RPMI7951 (cell line): ENCODE results near the gene BCAS3. TPM values are rescaled to one million over a fixed set of nuclear protein-coding genes. Genes with fewer than 3 reads are reported as not detected.

Source experiments
- DNase-seq: peaks from one replicate; pipeline ENCODE4 v3.0.0-alpha.2; 2012; ENCODE audit warnings: low read depth
- total RNA-seq: library from RNA; depleted of rRNA; stranded (reverse); fragments of >200 nt; shearing (Covaris generic); gene quantifications from 2 replicates; pipeline ENCODE4 v1.2.3, GENCODE V29; 2014

BCAS3 gene
- total RNA-seq, 1 experiment from 2014 or later: 11.2 TPM

DNA sequence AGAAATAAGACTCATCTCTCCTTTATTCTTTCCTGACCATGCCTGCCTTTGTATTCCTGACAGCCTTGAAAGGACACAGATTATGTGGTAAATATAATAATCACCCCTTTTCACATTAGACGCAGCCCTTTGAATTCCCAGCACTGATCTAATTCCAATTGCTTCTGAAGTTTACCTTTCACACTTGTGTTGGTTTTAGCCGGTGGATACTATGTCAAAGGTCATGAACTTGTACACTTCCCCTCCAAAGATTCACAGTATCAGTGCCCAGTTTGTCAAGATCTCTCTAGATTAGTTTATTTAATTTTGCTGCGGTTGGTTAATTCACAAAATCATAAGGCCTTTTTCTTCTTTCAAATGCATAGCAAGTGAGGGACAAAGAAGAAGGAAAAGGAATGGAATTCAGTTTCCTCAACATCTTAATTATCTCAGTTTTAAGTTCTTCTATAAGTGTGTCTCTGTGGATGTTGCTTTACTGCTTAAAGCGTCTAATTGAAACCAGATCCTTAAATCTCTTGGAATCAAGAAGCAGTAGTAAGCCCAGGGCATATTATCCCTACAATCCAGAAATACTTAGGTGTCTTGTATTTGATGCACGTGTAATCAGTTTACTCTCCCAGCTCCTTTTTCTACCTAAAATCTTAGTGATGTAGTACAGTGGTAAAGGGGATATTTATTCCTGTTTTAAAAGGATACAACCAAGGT lies 547.7 kb downstream of the BCAS3 start:
- DNase-seq: no peak

DNA sequence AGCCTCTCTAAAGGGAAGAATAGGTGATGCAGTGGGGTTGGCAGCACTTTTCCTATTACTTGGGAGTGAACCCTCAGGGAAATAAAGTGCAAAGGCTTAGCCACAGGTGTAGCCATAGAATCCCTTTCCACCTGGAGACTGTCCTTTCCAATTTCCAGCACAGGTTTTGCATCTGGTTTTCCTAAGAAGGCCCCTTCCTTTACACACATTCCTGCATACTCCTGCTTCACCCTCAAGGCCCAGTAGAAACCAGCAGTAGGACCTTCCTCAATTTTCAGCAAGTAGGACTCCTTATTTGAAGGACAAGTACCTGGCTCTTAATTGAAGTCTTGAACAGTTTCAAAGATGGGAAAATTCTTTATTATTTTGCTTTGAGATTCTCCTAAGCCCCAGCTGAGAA lies 550.2 kb downstream of the BCAS3 start:
- no peak for DNase-seq

DNA sequence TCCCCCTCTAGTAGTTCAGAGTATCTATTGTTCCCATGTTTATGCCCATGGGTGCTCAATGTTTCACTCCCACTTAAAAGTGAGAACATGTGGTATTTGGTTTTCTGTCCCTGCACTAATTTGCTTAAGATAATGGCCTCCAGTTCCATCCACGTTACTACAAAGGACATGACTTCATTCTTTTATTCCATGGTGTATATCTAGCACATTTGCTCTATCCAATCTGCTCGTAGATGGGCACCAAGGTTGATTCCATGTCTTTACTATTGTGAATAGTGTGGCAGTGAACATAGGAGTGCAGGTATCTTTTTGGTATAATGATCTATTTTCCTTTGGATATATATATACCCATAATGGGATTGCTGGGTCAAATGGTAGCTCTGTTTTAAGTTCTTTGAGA lies 552.8 kb downstream of the BCAS3 start:
- DNase-seq: no peak

DNA sequence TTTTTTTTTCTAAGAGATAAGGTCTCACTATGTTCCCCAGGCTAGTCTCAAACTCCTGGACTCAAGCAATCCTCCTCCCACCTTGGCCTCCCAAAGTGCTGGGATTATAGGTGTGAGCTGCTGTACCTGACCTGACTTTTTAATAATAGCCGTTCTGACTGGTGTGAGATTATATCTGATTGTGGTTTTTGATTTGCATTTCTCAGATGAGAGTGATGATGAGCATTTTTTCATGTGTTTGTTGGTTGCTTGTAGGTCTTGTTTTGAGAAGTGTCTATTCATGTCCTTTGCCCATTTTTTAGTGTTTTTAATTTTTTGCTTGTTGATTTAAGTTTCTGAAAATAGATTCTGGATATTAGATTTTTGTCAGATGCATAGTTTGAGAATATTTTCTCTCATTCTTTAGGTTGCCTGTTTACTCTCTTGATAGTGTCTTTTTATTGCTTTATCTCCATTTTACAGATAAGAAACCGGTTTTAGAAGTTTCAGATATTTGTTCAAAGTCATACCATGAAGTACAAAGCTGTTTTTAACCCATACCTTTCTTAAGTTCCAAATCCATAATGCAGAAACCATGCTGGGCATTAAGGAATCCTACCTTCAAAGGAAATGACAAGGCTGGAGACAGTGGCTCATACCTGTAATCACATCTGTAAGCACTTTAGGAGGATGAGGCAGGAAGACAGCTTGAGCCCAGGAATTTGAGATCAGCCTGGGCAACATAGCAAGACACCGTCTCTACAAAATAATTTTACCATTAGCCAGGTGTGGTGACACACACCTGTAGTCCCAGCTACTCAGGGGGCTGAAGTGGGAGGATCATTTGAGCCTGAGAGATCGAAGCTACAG lies 553.5 kb downstream of the BCAS3 start:
- no peak for DNase-seq

DNA sequence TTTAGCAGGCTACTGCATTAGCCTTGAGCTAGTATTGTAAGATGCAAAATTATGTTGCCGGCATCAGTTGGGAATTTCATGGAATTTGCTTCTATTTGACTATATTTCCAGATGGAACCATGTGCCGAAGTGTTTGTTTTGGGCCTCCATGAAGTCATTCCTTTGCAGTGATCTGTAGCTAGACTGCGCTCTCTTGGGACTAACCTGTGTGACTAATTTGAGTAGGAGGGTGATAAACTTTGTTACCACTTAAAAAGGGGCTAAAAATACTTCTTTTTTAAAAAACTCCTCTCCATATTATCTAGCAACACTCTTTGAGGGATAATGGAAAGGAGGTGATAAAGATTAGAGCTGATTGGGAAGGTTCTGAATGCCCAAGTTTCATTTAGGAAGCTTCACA lies 555.2 kb downstream of the BCAS3 start:
- no peak for DNase-seq

DNA sequence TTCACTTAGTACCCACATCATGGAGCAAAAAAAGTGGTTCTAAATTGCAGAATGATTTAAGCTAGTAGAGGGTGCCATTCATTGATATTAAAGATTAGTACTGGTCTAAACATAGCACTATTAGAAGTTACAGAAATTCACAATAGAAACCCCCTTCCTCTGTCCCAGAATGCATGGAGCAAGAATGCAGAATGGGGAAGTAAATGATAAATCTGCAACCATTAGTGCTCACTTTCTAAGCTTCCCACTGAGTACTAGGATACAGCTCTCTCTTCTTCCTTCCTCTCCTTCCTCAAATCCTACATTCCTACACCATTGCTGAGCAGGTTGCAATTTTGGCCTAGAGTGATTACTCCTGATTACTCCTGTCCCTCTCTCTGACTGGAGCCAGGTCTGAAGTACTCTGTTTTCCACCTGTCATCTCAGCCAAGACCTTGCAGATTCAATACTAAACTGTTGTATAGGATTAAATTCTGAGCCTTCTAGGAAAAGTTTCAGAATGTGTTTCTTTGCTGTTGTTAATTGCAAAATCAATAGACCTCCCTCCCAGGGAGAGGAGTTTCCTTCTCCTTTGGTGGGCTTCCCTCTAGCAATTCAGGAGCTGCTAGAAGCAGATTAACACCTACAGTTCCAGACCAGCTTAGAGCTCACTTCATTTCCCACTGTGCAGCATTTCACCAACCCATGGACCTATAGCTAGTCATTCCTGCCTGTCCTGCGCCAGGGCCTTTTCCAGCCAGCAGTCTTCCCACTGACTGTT lies 556.5 kb downstream of the BCAS3 start:
- no peak for DNase-seq

DNA sequence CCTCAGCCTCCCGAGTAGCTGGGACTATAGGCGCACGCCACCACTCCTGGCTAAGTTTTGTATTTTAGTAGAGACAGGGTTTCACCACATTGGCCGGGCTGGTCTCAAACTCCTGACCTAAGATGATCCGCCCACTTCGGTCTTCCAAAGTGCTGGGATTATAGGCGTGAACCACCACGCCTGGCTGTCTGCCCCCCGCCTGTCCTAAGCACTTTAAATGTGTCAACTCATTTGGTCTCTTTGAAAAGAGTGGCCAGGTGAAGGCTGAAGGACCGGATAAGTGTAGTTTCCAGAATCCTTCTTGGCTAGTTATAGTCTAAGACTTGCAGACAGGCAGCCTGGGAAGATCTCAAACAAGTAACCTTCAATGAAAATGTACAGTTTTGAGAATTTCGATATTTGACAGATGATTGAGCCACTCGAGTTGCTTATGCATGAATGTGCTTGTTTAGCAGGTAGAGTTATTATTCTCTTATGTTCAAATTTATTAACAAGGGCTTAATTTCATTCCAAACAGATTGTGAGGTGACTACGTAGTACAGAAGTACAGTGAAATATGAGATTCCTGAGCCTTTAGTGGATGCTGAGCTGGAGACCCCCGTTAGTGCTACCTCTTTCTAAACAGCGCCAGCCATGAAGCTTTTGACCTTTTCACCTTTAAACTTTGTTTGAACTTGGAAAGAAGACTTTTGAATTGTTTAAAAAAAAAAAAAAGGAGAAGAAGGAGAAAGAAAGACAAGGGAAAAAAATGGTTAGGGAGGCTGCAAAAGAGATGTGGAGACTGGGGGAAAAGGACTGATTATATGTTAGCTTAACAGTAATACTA lies 557.6 kb downstream of the BCAS3 start:
- no peak for DNase-seq

DNA sequence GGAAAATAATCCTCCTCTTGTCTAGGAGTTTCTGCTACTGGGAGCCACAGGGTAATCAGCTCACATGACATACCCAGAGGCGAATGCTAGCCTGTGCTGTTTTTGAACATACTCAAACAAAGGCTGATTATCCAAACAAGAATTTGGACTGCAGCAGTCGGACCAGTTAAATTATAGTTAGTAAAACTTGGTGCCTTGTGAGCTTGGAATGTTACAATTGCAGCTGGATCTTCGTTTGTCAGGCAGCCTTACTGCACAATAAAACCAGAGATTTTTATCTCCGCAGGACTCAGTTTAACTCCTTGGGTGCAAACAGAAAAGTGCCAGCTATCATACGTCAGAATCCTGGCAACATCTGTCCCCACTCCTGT lies 558.2 kb downstream of the BCAS3 start:
- DNase-seq: peak; percentile 82

DNA sequence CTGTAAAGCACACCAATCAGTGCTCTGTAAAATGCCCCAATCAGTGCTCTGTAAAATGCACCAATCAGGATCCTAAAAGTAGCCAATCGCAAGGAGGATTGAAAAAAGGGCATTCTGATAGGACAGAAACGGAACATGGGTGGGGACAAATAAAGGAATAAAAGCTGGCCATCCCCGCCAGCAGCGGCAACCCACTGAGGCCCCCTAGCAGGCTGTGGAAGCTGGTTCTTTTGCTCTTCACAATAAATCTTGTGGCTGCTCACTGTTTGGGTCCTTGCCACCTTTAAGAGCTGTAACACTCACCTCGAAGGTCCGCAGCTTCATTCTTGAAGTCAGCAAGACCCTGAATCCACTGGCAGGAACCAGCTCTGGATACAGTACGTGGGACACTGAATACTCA lies 559.6 kb downstream of the BCAS3 start:
- DNase-seq: no peak

DNA sequence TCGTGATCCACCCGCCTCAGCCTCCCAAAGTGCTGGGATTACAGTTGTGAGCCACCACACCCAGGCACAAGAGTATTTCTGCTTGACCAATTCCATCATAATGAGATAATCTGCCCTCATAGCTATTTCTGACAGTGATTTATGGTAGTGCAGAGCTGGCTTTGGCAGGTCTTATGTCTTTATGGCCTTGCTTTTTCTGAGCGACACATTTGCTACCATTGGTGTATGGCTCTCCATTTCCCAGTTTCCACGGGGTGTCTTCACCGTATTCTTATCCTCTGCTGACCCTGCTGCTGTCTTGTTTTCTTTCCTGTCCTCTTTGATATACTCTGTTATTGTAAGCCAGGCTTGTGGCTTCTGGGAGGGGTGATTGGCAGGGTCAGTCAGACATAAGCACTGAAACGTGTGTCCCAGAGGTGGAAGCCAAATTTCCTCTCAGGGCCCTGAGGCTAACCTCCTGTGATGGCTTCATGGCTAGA lies 560.8 kb downstream of the BCAS3 start:
- peak; percentile 90 for DNase-seq

DNA sequence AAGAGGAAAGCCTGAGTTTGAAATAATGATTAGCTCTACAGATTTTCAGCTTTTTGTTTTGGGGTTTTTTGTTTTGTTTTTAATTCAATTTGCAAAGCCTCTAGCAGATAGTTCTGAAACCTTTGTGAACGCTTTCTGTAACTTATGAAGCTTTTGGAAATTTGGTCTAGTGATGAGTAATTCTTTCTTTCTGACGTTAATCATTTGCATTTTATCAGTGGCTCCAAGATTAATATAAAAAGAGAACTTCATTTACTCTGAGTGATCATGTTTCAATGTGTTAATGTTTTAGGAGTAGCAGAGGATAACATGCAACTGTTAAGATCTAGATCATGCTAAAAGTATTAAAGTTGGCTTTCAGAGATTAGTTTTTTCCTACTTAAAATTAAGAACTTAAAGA lies 561.7 kb downstream of the BCAS3 start:
- no peak for DNase-seq

DNA sequence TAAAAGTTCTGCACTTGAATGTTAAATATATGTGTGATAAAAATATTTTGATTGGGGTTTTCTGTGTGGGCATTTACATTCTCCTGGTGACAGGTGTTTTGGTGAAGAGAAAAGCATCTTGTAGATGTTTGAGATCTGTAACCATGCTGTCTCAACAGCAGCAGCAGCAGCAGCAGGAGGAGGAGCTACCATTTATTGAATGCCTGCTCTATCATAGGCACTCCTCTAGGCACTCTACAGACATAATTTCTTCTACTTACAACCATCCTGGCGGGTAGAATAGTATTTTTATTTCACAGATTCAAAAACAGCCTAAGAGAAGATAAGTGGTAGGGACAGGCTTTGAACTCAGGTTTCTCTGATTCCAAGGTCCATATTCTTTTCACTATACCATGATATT lies 562.3 kb downstream of the BCAS3 start:
- DNase-seq: no peak

DNA sequence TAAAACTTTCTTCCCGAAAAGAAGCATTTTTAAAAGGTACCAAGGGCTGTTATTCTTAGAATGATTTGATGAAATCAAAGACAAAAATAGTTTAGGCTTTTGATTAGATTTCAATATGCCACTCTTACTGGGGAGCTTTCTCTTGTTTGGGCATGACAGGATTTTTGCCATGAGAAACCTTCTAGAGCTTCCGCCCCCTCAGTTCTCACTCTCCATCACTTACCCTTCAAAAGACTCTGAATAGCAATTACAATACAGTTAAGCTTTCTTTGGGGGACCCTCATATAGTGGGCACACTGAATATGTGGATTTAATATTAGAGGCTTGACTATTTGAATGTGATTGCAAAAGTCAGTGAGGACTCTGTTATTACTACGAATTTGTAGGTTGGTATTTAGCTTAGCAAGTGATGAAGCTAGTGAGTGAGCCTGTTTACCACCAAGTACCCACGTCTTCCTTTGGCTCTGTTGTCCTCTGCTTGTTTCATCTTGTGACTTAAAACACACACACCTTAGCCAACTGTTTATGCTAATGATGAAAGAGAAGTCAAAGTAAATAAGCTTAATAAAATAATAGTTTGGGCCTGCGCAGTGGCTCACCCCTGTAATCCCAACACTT lies 563.3 kb downstream of the BCAS3 start:
- DNase-seq: no peak

DNA sequence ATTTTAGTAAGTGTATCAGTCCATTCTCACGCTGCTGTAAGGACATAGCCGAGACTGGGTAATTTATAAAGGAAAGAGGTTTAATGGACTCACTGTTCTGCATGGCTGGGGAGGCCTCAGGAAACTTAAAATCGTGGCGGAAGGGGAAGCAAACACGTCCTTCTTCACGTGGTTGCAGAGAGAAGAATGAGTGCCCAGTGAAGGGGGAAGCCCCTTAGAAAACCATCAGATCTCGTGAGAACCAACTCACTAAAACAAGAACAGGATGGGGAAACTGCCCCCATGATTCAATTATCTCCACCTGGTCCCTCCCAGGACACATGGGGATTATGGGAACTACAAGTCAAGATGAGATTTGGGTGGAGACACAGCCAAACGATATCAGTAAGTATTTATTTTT lies 567.3 kb downstream of the BCAS3 start:
- peak; percentile 36 for DNase-seq

DNA sequence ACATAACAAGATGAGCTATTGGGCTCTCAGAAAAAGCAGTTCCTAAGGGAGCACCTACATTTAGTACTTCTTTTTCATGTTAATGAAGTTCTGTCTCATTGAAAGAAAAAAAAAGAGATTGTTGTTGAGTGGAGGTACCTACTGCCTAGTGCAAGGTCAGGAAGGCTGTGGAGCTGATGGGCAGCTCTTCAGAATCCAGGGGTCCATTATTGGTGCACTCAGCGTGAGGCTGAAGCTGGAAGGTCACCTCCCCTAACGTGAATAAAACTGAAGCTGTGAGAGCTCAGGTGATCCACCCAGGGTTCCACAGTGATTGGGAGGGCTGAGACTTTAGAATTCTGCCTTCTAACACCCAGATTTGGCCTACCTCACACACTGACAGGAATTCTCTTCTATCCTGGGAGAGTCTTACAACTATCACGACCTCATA lies 568.1 kb downstream of the BCAS3 start:
- no peak for DNase-seq

DNA sequence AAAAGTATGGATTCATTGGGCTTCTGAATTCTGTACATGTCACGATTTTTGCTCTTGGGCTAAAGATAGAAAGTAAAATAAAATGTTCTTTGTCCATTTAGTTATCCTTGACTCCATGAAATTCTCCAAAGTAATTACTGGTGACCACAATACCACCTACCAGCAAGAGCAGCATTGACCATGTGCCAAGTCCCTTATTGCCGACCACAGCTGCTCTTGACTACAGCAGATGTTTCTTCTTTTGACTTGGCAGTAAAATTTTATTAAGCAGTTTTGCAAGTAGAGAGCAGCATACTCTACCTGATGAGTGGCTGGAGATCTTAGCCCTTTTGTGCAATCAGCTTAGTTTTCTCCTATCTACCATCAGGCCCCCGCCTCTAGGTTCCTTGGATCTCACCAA lies 569.8 kb downstream of the BCAS3 start:
- peak; percentile 99 for DNase-seq

DNA sequence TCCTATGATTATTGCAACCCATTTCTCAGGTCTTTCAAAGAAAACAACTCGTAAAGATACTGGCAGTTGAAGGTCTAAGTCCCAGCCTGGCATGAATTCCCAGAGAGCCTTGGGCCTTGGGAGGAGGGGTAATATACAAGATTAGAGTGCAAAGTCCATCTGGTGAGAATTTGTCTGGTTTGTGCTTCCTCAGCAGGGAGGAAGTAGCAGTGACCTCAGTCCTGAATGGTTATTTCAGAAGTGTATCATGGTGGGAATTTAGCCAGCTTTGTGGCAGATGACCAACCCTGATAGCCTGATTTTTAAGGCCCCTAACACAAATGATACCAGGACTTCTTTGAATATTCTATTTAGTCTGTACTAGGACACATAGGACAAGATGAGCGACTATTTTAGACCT lies 570.7 kb downstream of the BCAS3 start:
- peak; percentile 97 for DNase-seq

DNA sequence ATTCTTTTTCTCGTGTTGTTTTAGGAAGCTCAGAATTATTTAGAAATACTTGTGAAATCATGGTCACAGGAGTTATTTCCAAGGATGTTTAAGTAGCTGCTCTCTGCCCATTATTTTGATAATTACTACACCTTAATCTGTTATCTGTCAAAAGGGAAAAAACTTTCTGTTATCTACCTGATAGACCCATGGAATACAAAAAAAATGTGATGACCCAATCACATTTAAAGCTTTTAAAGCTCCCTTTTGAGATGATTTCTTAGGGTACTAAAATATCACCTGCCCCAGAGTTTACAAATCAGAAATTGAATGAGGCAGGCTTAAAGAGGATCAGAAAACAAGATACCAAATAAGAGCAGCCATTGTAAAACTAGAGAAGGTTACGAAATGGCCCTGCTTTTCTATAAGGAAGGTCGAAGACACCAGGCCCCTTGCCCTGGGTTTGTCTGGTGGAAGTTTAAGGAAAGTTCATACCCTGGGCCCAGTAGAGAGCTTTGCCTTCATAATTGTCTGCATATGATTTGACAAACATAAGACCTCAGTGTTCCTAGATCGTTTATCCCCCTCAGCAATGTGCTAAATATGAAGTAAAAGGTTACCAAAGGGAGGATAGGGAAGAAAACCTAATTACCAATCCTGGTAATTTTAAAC lies 572.1 kb downstream of the BCAS3 start:
- no peak for DNase-seq

DNA sequence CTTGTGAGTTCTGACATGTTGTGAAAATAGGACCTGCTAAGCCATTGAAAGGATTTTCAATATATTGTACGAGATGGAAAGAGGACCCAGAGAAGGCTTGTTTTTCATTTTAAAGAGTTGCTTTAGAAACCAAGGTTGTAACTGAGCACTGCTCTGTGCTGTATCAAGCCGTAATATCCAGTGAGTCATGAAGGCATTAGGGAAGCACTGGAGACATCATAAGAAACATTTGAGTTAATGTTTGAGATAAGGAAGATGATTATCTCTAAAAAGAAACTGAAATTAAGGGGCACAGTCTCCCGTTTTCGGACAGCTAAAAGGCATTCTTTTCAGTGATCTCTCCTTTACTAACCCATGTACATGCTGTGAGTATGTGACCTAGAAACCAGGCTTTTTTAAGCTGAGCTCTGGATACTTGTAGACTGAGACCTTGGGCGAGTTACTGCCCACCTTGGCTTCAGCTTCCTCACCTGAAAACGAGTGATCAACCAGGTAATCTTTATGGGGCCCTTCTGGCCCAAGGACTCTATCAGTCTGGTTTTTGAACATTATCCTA lies 572.8 kb downstream of the BCAS3 start:
- DNase-seq: peak; percentile 84
